GM21423 (cell line): ENCODE data around the gene IMPDH2.

ENCODE experiments used
- ATAC-seq: cut with Tn5 transposase; IDR thresholded peaks from one replicate; pipeline ENCODE4 v1.9.1; 2021; ENCODE audit warnings: mild to moderate bottlenecking, moderate library complexity; ENCODE audit not compliant: unreplicated experiment

The IMPDH2 gene

DNA sequence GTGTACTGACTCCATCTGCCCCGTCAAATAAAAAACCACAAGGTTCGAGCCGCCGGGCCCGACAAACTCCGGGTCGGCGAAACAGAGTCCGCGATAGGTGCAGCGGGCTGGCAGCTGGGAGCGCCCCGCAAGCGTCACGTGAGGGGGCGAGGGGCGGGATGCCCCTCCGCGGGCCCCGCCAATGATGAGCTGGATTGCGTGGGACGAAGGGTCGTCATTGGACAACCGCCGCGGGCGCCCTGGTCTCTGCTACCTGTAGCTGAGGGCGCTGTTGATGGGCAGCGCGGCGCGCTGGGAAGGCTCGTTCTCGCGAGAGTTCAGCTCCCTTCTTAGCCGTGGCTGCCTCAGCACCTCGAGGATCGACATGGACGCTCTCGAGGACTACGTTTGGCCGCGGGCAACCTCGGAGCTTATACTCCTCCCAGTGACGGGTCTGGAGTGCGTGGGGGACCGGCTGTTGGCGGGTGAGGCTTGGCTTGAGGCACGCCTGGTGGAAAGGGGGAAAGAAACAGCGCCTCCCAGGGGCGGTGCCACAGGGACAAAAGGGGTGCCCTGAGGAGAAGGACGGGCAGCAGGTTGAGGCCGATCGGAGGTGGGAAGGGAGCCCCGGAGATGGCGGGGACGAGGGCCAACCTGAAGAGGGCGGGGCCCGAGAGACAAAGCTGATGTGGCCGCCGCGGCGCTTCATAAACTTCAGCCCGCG is 22.0 kb downstream of the IMPDH2 start, which contains the start of gene WDR6:
Gene WDR6, plus strand, starts transcription at position 324 of the 703 bp plus-strand sequence. Its CDS starts 41 bp downstream, at position 365.
- ATAC-seq: peak; percentile 84

DNA sequence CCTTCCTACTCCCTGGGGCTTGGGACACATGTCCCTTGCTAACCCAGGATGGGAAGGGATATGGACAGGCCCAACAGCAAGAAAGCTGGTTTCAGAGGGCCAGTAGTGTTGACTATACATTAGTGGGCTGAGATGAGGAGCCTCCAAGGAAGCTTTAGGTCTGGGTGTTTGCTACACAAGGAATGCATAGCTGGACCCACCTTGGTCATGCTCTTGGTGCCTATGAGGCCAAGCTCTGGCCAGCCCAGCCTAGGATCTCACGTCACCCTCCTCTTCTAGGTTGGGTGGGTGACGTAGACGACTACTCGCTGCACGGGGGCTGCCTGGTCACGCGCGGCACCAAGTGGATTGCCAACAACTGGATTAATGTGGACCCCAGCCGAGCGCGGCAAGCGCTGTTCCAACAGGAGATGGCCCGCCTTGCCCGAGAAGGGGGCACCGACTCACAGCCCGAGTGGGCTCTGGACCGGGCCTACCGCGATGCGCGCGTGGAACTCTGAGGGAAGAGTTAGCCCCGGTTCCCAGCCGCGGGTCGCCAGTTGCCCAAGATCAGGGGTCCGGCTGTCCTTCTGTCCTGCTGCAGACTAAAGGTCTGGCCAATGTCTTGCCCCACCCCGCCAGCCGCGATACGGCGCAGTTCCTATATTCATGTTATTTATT is 22.7 kb downstream of the IMPDH2 start:
- peak; percentile 1 for ATAC-seq

DNA sequence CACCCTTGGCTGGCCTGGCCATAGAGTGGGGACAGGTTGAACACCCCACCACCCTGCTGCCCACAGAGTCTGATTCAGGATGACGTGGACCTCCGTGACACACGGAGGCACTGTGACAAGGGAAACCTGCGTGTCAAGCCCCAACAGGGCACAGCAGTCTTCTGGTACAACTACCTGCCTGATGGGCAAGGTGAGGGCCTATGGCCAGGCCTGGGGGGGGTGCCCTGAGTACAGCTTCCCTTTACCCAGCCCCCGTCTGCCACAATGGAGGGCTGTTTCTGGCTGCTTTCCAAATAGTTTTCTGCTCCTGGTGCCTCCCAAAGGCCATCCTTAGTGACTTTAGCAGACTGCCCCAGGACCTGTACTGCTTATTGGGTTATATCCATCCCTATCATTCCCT is 23.2 kb downstream of the IMPDH2 start:
- ATAC-seq: no peak

DNA sequence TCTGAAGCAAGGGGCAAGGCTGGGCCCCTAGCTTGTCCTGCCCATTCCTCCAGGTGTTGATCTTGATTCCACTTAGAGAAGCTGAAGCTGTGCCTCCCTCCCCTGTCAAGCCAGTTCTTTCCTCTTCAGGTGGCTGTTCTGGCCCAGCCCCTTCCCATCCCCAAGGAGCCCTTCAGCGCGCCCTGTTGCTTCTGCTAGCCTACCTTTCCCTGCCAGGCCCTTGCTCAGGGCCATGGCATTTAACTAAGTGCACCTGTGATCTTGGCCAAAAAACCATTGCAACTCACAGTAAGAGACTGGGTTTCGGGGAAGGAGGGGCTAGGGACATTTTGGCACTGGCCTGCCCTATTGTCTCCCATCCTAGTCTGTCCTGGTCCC is 23.9 kb downstream of the IMPDH2 start:
- no peak for ATAC-seq

DNA sequence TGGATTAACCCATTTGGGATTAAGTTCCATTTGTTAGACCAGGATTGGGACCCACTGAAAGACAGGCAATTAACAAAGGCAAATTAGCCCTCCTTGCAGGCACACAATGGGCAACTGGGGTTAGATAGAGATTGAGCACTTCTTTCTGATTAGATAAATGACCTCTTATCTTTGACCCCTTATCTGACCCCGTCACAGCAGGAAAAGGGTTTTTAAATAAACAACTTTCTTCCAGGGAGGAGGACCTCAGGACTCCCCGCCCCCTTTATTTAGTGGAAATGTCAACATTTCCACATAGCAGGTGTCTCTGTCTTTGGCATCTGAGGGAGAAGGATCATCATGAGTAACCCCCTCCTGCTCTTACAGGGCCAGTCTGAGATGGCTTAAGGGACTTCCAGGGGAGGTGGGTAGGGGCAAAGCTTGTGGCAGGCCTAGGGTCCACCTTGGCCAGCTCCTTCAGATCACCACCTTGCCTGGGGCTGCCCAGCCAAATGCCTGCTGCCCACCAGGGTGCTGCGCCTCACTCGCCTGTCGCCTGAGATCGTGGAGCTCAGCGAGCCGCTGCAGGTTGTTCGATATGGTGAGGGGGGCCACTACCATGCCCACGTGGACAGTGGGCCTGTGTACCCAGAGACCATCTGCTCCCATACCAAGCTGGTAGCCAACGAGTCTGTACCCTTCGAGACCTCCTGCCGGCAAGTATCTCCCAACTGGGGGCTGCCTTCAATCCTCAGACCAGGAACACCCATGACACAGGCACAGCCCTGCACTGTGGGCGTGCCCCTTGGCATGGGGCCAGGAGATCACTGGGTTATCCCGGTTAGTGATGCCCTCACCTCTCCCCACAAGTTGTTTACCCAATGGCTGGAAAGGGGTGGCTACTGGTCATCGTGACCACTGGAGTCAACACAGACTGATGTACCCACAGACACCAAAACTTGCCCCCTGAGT is 24.6 kb downstream of the IMPDH2 start:
- ATAC-seq: no peak

DNA sequence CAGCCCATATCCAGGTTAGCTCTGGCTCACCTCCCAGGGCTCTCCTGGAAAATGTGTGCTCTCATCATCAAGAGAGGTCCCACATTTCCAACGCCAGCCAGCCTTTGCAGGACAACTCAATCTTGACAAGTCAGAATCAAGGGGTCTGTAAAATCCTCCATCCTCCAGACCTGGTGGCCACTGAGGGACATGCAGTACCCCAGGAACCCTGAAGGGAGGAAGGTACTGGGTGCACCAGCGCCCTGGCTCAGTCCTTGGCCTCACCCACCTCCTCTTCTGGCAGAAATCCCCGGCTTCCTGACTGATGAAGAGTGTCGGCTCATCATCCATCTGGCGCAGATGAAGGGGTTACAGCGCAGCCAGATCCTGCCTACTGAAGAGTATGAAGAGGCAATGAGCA is 28.0 kb downstream of the IMPDH2 start:
- no peak for ATAC-seq

DNA sequence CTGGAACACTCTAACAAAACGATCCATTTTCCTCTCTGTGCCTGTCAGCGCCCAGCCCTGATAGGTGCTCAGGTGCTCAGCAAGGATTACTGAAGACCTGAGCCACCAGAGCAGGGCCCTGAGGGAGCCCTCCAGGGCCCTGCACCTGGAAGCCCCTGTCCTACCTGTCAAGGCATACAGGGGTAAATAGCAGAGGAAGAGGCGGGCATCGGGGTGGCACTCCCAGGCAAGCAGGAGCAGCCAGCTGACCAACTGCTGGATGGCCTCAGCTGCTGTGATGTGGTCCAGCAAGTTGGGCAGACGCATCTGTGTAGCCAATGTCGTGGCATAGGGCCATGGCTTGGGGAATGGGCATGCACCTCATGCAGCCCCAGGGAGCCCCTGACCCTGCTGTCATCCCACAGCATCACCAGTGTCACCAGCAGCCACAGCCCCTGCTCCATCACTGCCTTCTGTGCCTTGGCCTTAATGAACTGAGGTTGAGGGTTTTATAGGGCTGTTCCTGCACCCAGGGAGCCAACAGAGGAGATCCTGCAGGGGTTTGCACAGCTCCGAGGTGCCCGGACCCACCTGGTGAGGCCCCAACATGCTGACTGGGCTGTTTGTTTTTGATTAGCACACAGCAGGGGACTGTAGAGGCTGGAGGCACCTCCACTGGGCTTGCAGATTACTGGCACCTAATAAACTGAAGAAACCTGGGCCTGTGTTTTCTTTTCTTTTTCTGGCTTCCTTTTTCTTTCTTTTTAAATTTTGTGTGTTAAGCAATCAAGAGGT is 29.9 kb downstream of the IMPDH2 start:
- ATAC-seq: no peak

DNA sequence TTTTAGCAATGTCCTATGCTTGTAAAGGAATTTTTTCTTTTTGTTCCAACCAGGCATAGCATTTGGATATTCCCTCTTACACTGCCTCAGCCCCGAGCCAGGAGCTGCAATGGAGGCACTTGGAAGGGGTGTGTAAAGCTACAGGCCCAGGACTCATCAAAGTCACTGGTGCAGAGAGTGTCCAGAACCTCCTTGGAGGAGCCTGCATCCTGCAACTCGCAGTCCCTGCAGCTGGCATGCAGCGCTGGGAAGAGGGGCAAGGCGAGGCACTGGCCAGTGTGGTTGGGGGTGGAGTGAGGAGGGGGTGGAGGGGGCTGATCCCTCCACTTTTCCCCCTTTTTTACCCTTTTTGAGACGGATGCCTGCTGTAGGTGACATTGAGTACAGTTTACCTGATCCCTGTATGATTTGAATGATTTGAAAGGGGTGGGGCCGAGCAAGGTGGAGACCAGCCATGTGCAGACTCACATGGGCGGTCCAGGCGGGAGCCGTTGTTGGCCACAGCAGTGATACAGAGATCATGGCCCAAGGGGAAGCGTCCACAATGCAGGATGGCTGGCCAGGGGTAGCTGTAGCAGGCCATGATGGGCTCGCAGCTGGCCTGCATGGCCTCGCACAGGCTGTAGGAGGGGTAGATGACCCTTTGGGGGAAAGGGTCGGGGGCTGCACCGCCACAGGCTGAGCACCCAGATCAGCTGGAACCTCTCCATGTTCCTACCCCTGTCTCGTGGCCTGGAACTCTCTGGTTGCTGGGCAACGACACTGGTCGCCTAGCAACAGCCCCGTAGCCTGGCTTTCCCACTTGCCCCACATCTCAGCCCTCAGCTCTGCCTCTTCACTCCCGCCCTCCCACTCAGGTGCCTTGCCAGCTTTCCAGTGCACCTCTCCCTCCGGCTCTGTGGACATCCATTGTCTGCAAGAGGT is 31.2 kb downstream of the IMPDH2 start:
- no peak for ATAC-seq

DNA sequence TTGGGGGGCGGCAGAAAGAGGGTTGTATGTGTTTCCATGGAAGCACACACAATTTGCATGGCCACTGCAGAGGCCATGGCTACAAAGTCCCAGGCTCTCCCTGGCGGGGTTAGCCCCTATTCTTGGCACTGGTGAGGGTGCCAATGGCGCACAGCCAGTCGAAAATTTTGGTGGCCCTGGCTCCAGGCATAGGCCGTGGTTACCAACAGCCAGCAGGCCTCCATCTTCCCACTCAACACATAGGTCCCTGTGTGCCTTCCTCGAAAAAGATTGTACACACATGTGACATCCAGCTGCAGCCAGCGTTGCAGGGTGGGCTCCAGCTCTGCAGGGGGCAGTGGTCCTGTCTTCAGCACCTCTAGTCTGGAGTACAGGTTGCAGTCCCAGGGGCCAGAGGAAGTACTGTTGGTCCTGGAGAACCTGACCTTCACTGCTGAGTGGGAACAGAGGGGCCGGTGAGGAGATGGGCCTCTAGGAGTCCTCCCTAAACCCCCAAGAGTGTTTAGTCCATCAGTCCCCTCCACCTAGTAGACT is 32.0 kb downstream of the IMPDH2 start:
- ATAC-seq: no peak

DNA sequence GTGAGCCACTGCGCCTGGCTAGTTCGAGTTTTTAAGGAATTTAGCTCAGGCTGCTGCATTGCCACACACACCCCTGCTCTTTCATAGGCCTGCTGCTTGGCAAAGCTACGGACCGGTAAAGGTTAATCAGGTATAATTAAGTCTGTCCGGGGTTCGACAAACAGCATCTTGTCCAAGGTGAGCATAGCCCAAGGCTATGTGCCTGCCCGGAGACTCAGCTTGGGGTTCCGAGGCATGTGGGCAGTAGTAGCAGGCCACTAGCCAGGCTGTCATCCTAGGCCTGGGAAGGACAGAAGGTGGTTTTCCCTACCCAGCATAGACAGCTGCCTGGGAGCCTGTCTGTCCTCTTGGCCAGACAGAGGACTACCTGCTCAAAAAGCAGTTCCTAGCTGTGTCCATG is 32.6 kb downstream of the IMPDH2 start:
- no peak for ATAC-seq

DNA sequence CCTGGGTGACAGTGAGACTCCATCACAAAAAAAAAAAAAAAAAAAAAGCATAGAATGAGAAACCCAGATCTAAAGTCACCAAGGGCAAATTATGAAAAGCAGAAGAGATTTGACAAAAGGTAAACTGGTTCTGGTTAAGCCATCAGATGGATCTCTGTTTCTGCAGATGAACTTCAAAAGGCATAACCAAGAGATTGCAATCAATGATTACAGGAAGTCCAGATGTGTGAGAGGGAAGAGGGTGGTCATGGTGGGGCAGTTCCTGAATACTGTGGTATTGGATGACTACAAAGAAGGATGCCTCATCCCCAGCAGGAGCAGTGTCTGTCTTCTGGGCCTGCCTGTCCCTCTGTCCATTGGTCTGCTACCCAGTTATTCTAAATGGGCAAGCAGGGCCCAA is 35.4 kb downstream of the IMPDH2 start:
- no peak for ATAC-seq

DNA sequence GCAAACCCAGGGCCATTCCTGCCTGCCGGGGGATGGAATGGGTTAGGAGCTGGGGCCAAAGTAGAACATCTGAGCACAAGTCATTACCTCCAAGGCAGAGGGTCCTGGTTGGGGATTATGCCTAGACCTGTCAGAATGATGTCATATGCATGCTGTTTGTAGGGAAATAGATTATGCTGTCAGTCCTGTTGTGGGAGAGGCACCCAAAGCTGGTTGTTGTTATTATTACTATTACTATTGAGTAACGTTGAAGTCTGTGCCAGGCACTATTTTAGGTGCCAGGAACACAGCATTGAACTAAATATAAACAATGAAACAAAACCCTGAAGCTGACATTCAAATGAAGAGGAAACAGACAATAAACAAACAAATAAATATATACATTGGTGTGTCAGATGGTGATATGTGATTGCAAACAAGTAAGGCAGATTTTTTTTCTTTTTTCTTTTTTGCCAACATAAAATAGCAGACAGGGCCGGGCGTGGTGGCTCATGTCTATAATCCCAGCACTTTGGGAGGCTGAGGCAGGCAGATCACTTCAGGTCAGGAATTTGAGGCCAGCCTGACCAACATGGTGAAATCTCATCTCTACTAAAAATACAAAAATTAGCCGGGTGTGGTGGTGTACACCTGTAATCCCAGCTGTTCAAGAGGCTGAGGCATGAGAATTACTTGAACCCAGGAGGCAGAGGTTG is 37.2 kb downstream of the IMPDH2 start:
- ATAC-seq: no peak

DNA sequence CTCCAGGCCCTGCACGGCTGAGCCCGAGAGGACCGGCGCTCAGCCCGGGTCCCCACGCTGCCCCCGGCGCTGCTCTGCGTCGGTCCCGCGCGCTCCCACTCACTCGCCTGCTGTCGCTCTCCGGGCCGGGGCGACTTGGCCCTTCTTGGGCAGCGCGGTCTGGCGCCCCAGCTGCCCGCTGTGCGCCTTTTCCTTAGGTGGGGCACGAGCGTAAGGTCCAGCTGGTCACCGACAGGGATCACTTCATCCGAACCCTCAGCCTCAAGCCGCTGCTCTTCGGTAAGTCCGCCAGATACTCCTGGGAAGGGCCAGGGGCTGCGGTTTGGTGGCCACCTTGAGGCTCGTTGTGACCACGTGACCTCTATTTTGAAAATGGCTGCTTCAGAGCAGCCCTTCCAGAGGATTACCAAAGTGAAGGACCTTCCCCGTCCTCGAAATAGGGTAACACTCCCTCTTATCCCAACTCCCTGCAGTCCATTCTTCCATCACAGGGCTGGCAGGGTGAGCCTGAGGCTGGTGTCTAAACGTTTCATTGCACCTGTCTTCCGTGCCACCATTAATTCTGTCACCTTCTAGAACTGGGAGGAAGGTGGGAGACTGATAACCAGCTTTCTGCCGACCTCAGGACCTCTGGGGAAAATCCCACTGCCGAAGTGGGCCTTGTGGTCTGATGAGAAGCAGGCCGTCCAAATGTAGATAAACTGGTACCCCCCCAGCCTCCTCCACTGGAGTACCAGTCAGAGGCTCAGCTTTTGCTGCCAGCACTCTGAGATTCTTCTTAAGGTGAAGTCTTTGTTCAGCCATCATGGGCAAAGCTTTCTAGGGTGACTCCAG is 38.3 kb downstream of the IMPDH2 start:
- no peak for ATAC-seq

DNA sequence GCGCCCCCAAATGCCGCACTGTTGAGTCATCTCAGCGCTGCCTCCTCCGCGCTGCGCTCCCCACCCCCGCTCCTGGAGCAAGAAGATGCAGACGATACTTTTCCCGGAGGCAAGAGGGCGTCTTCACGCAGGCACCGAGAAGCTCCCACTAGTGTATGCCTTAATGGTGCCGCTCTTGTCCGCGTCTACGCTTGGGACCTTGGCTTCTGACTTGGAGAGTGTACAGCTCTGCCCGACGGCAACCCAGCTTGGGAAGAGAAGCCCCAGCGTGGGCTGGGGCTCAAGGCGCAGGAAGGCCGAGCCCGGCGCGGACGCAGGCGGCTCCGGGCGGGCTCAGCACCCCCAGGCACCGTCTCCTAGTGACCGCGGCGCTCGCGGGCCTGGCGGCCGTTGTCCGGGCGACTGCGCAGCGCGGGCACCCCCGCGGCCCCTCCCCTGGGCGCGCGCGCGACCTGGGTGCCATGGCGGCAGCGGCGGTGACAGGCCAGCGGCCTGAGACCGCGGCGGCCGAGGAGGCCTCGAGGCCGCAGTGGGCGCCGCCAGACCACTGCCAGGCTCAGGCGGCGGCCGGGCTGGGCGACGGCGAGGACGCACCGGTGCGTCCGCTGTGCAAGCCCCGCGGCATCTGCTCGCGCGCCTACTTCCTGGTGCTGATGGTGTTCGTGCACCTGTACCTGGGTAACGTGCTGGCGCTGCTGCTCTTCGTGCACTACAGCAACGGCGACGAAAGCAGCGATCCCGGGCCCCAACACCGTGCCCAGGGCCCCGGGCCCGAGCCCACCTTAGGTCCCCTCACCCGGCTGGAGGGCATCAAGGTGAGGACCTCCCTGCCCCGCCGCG is 39.2 kb downstream of the IMPDH2 start, which contains the start of gene P4HTM:
Gene P4HTM, plus strand, starts transcription at position 446 of the 840 bp plus-strand sequence. Its CDS starts 16 bp downstream, at position 462.
- peak; percentile 49 for ATAC-seq

DNA sequence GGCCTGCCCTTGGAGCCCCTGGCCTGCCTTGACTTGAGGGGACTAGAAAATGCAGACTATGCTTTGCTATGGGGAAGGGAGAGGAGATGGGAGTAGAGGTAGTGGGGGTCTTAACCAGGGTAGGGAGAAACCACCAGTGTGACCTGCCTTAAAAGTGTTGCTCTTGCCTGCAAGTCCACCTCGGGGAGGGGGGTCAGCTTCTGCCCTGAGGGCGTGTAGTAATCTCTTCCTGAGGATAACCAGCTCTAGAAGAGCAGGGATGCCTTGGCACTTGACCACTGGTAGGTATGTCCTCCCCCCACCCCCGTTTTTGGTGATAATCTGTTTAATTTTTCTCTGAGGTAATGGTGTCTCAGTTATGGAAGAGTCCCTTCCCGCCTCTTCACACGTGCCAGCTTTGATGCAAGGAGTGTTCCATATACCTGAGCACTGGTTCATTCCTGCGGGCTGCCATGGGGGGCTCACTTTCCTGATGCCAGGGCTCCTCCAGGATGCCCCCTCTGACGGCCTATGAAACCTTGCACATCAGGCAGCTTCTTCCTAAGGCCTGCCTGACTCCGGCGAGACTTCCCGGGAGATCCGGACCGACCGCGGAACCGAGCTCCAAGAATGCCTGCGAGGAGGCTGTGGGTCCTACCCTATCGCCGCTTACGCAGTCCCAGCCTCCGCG is 39.9 kb downstream of the IMPDH2 start:
- no peak for ATAC-seq

DNA sequence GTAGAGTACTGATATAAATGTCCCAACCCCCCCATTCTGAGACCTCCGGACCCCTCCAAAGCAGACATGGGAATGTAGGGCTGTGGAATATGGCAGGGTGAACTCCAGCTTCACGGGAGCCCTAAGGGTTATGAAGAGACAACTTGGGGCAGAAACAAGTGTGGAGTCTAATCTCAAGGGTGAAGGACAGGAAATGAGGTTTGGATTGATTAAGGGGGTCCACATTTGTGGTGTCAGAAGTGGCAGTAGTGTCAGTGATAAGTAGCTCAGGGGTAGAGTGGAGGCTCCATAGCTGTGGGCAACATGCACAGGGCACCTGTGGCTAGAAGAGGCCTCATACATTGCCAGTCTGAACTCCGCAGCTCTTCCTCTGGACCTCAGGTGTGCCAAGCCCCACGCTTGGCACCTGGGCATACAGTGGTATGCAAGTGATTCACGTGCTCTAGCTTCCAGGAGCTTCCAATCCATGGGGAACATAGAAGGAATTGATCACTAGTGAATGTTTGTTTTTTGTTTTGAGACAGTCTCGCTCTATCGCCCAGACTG is 43.3 kb downstream of the IMPDH2 start:
- no peak for ATAC-seq
